ENCODE results near the gene KANSL1. TPM values are rescaled to one million over a fixed set of nuclear protein-coding genes. Genes with fewer than 3 reads are reported as not detected.

KANSL1 gene
- total and polyA plus RNA-seq, 9 of the 15 experiments (the other 6 are each of a cell fraction or from before 2014, with no cell fraction given): 3.6 to 55.4 (median 31.8) TPM

DNA sequence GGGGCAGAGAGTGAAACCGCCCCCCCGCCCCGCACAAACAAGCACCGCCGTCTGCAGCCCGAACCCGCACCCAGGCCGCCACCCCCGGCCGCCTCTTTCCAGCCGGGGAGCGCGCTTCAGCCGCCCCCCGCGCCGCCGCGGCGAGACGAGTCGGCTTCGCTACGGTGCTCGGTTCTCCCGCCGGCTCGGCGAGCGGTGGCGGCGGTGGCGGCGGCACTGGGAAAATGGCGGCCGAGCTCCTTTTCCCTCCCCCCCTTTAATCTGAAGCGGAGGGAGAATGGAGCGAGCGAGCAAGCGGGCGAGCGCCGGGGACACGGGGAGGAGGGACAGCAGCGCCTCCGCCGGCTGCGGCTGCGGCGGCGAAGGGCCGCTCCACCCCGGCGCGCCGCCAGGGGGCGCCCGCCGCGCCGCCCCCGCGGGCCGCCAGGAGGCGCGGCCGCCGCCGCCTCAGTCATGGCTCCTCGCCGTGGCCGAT, at the start of gene KANSL1 (continued):
- TF ChIP-seq, protein P1, sequence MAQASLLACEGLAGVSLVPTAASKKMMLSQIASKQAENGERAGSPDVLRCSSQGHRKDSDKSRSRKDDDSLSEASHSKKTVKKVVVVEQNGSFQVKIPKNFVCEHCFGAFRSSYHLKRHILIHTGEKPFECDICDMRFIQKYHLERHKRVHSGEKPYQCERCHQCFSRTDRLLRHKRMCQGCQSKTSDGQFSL (CRISPR knock-in tag; IDR thresholded peaks at IDR 0.05): peak; percentile 89
- TF ChIP-seq, protein P1 (tag; IDR thresholded peaks at IDR 0.05): peak in 1 of 2 experiments; percentile 95; a peak in 2 of 4 replicates
- TF ChIP-seq SRF (CRISPR knock-in tag; IDR thresholded peaks at IDR 0.05) (peak in 1 of 2 experiments; percentile 37; a peak in 1 of 4 replicates), MCM7 (IDR thresholded peaks at IDR 0.05) (no peak), ZFX (CRISPR knock-in tag; IDR thresholded peaks at IDR 0.05) (peak; percentile 59), HNRNPK (IDR thresholded peaks at IDR 0.05; ENCODE audit: low read depth, low read length, poor library complexity, severe bottlenecking) (peak; percentile 77), ZNF589 (CRISPR knock-in tag; IDR thresholded peaks at IDR 0.05; ENCODE audit: low read depth) (0 out of 2 replicates have a peak, but pooled peaks have one; percentile 59), BMI1 (IDR thresholded peaks at IDR 0.05; ENCODE audit: low read length) (no peak), XRCC5 (IDR thresholded peaks at IDR 0.05; ENCODE audit: low read depth, low read length) (0 out of 2 replicates have a peak, but pooled peaks have one; percentile 29), POLR2AphosphoS5 (IDR thresholded peaks at IDR 0.05; ENCODE audit: control insufficient read depth, insufficient read depth, low read depth, low read length) (peak; percentile 66), RBM34 (IDR thresholded peaks at IDR 0.05; ENCODE audit: borderline replicate concordance, insufficient read depth, low read length) (0 out of 2 replicates have a peak, but pooled peaks have one; percentile 43), KDM4B (IDR thresholded peaks at IDR 0.05; ENCODE audit: borderline replicate concordance in 2 of 2, low read depth in 1 of 2) (peak in 1 of 2 experiments; percentile 35; a peak in 2 of 4 replicates), ZNF175 (CRISPR knock-in tag; IDR thresholded peaks at IDR 0.05; ENCODE audit: low read depth) (0 out of 2 replicates have a peak, but pooled peaks have one; percentile 24), PHB2 (IDR thresholded peaks at IDR 0.05; ENCODE audit: low read depth) (no peak)
- TF ChIP-seq, protein P2, sequence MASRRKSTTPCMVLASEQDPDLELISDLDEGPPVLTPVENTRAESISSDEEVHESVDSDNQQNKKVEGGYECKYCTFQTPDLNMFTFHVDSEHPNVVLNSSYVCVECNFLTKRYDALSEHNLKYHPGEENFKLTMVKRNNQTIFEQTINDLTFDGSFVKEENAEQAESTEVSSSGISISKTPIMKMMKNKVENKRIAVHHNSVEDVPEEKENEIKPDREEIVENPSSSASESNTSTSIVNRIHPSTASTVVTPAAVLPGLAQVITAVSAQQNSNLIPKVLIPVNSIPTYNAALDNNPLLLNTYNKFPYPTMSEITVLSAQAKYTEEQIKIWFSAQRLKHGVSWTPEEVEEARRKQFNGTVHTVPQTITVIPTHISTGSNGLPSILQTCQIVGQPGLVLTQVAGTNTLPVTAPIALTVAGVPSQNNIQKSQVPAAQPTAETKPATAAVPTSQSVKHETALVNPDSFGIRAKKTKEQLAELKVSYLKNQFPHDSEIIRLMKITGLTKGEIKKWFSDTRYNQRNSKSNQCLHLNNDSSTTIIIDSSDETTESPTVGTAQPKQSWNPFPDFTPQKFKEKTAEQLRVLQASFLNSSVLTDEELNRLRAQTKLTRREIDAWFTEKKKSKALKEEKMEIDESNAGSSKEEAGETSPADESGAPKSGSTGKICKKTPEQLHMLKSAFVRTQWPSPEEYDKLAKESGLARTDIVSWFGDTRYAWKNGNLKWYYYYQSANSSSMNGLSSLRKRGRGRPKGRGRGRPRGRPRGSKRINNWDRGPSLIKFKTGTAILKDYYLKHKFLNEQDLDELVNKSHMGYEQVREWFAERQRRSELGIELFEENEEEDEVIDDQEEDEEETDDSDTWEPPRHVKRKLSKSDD (conservative IDR thresholded peaks at IDR 0.05; ENCODE audit: low read length): peak; percentile 55; the same call in 1 of the 2 replicates
- TF ChIP-seq, protein P3, sequence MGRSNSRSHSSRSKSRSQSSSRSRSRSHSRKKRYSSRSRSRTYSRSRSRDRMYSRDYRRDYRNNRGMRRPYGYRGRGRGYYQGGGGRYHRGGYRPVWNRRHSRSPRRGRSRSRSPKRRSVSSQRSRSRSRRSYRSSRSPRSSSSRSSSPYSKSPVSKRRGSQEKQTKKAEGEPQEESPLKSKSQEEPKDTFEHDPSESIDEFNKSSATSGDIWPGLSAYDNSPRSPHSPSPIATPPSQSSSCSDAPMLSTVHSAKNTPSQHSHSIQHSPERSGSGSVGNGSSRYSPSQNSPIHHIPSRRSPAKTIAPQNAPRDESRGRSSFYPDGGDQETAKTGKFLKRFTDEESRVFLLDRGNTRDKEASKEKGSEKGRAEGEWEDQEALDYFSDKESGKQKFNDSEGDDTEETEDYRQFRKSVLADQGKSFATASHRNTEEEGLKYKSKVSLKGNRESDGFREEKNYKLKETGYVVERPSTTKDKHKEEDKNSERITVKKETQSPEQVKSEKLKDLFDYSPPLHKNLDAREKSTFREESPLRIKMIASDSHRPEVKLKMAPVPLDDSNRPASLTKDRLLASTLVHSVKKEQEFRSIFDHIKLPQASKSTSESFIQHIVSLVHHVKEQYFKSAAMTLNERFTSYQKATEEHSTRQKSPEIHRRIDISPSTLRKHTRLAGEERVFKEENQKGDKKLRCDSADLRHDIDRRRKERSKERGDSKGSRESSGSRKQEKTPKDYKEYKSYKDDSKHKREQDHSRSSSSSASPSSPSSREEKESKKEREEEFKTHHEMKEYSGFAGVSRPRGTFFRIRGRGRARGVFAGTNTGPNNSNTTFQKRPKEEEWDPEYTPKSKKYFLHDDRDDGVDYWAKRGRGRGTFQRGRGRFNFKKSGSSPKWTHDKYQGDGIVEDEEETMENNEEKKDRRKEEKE (IDR thresholded peaks at IDR 0.05; ENCODE audit: borderline replicate concordance in 1 of 2, control insufficient read depth in 1 of 2, low read depth in 2 of 2, low read length in 1 of 2): no peak

Measured in K562 (cell line).